Smooth muscle cell (in vitro differentiated cells): ENCODE results near the gene FHAD1. TPM values are rescaled to one million over a fixed set of nuclear protein-coding genes. Genes with fewer than 3 reads are reported as not detected.

Experiments used
- DNase-seq: peaks from one replicate; lab custom pipeline; 2025; ENCODE audit not compliant: unreplicated experiment; lab: John Stamatoyannopoulos, UW
- H2AFZ ChIP-seq: fragments of 200-600 bp; sonication (generic); 2 replicates; pipeline ENCODE4 v1.6.0; 2016; ENCODE audit warnings: antibody characterized with exemption, low read depth, mild to moderate bottlenecking
- H3F3A ChIP-seq: fragments of 200-600 bp; sonication (generic); 2 replicates; pipeline ENCODE4 v1.6.0; 2017; ENCODE audit warnings: antibody characterized with exemption, low read depth
- H3K27ac ChIP-seq: fragments of 200-600 bp; sonication (generic); 2 replicates; pipeline ENCODE4 v1.5.1; 2016; ENCODE audit warnings: low read depth, mild to moderate bottlenecking
- H3K27me3 ChIP-seq: fragments of 200-600 bp; sonication (generic); 2 replicates; pipeline ENCODE4 v1.6.1; 2016; ENCODE audit warnings: low read depth, mild to moderate bottlenecking
- H3K36me3 ChIP-seq: fragments of 200-600 bp; sonication (generic); 2 replicates; pipeline ENCODE4 v1.5.1; 2016; ENCODE audit warnings: low read depth
- H3K4me1 ChIP-seq: fragments of 200-600 bp; sonication (generic); 2 replicates; pipeline ENCODE4 v1.5.1; 2016; ENCODE audit warnings: low read depth
- H3K4me2 ChIP-seq: fragments of 200-600 bp; sonication (generic); 2 replicates; pipeline ENCODE4 v1.6.0; 2016; ENCODE audit warnings: mild to moderate bottlenecking
- H3K4me3 ChIP-seq: fragments of 200-600 bp; sonication (generic); 2 replicates; pipeline ENCODE4 v1.5.1; 2016; ENCODE audit warnings: mild to moderate bottlenecking
- H3K79me2 ChIP-seq: fragments of 200-600 bp; sonication (generic); 2 replicates; pipeline ENCODE4 v1.6.0; 2016; ENCODE audit warnings: low read depth, mild to moderate bottlenecking
- H3K9ac ChIP-seq: fragments of 200-600 bp; sonication (generic); 2 replicates; pipeline ENCODE4 v1.6.0; 2016; ENCODE audit warnings: low read depth
- H3K9me3 ChIP-seq: fragments of 200-600 bp; sonication (generic); replicated peaks from 2 replicates; pipeline ENCODE4 v1.5.1; 2016; ENCODE audit warnings: low read depth
- H4K20me1 ChIP-seq: fragments of 200-600 bp; sonication (generic); 2 replicates; pipeline ENCODE4 v1.6.0; 2016; ENCODE audit warnings: low read depth
- CTCF ChIP-seq: fragments of 200-600 bp; sonication (generic); IDR thresholded peaks from 2 replicates; pipeline ENCODE4 v1.5.1; 2017; ENCODE audit warnings: borderline replicate concordance, mild to moderate bottlenecking, antibody characterized with exemption; ENCODE audit not compliant: insufficient read depth, poor library complexity, severe bottlenecking
- WGBS: methylation state at CpG from one replicate; pipeline ENCODE4 v1.1.7; 2016; ENCODE audit warnings: low lambda C conversion rate; 5-methylcytosine and 5-hydroxymethylcytosine counted together
- polyA plus RNA-seq: library from polyadenylated mRNA; unstranded; fragments of >200 nt; fragmentation: Nextera tagmentation; extraction: Ambion mirVana; gene quantifications from 2 replicates; pipeline ENCODE4 v1.2.1, GENCODE V29; 2016
- total RNA-seq: library from RNA; depleted of rRNA; stranded (reverse); fragments of >200 nt; gene quantifications from 2 replicates; pipeline ENCODE4 v1.2.3, GENCODE V29; 2014

The FHAD1 gene
- total and polyA plus RNA-seq, 2 experiments from 2014 or later = 0.33 TPM; not detected in 1

- no peaks in the 10 kb centered on the region for H3K9me3 ChIP-seq
- H3K36me3 ChIP-seq = no peaks in the 10 kb centered on the region
- H3K79me2 ChIP-seq = no peaks in the 10 kb centered on the region
- 95% methylated on average over 7 of the region's 7 CpGs for WGBS
- H3F3A ChIP-seq = peaks cover 17% of the 10 kb centered on the region
- no peak for TF ChIP-seq CTCF
- DNase-seq = no peak
- no peak overlapping the region for H3K9ac ChIP-seq
- no peak overlapping the region for H3K4me3 ChIP-seq
- H2AFZ ChIP-seq = no peak overlapping the region
- peaks cover 4% of the 10 kb centered on the region for H3K4me1 ChIP-seq
- H3K27ac ChIP-seq = no peak overlapping the region
- no peaks in the 10 kb centered on the region for H4K20me1 ChIP-seq
- H3K27me3 ChIP-seq = no peaks in the 10 kb centered on the region
- H3K4me2 ChIP-seq = no peak overlapping the region
Observed at GRCh38 chr1:15242766-15243165, 4.3 kb upstream of the FHAD1 start.

DNA sequence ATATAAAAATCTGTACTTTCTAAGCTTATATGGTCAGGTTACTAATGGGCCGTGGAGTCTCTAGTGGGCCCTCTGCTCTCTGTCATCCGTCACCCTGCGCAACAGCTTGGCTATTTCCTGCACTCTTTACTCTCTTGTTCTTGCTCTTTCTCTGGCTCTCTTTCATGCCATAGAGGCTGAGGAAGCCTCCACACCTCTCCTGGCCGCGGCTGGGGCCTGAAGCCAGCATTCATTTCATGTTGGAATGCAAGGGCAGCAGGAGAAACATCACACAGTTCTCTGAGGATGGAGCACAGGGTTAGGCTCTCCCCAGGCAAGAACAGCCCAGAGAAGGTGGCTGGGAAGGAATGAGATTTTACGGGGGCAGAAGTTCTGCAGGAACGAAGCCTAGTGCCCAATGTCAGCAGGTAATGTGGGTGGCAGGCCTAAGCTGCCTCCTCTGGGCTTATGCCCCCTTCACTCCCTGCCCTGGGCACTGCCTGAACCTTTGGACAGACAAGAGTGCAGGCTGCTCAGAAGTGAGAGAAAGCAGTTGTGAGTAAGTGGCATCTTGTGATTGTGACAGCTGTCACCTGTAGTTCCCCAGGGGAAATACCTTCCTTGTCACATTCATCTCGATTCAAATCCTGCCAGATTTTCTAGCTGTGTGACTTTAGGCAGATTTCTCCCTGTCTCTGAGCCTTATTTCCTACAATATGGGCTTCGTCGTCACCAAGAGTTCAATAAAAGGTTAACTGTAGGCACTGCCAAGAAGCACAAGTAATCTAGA lies 3.6 kb upstream of the FHAD1 start:
- Histone ChIP-seq H3K79me2 (no peaks in the 10 kb centered on the region), H3K9me3 (no peaks in the 10 kb centered on the region), H3K36me3 (no peaks in the 10 kb centered on the region), H3K9ac (no peak overlapping the region), H3K27me3 (no peaks in the 10 kb centered on the region), H3K27ac (no peak overlapping the region), H3K4me3 (no peak overlapping the region), H4K20me1 (no peaks in the 10 kb centered on the region), H2AFZ (no peak overlapping the region), H3F3A (peaks cover 17% of the 10 kb centered on the region), H3K4me1 (peaks cover 5% of the 10 kb centered on the region), H3K4me2 (no peak overlapping the region)
- no peak for DNase-seq
- 74% methylated on average over 10 of the region's 10 CpGs for WGBS
- TF ChIP-seq CTCF = no peak

- Histone ChIP-seq H2AFZ (no peak overlapping the region), H3K4me2 (no peak overlapping the region), H3K9ac (no peak overlapping the region), H3K4me3 (no peak overlapping the region), H3K4me1 (peaks cover 5% of the 10 kb centered on the region), H3K79me2 (no peaks in the 10 kb centered on the region), H3K27ac (no peak overlapping the region), H3F3A (peaks cover 17% of the 10 kb centered on the region), H3K9me3 (no peaks in the 10 kb centered on the region), H3K27me3 (no peaks in the 10 kb centered on the region), H3K36me3 (no peaks in the 10 kb centered on the region), H4K20me1 (no peaks in the 10 kb centered on the region)
- TF ChIP-seq CTCF = no peak
- WGBS = 91% methylated on average over 5 of the region's 5 CpGs
- DNase-seq = no peak
Observed at GRCh38 chr1:15244813-15245212, 2.2 kb upstream of the FHAD1 start.
